RWPE1 (cell line): Measurements from ENCODE around the gene EHD4.

ENCODE experiments used
- CTCF ChIA-PET: fragments of 350-600 bp; sonication (Branson Sonifier 250); formaldehyde crosslinking; extraction: SDS; loops from one replicate; lab custom pipeline; 2021; lab: Yijun Ruan, JAX
- POLR2A ChIA-PET: fragments of 400-600 bp; formaldehyde crosslinking; extraction: SDS; loops from one replicate; lab custom pipeline; 2020; ENCODE audit warnings: antibody characterized with exemption; ENCODE audit not compliant: low non-redundant PET; lab: Yijun Ruan, JAX
- DNase-seq: peaks from one replicate; pipeline ENCODE4 v3.0.0; 2012; ENCODE audit warnings: low spot score
- H3K27ac ChIP-seq: fragments of 450-650 bp; 2 replicates; pipeline ENCODE4 v1.5.1; 2017
- TF ChIP-seq, protein P1 (sequence below): fragments of 450-650 bp; conservative IDR thresholded peaks from 2 replicates; pipeline ENCODE4 v1.5.1; 2017; ENCODE audit warnings: low read depth, mild to moderate bottlenecking

Gene EHD4

DNA sequence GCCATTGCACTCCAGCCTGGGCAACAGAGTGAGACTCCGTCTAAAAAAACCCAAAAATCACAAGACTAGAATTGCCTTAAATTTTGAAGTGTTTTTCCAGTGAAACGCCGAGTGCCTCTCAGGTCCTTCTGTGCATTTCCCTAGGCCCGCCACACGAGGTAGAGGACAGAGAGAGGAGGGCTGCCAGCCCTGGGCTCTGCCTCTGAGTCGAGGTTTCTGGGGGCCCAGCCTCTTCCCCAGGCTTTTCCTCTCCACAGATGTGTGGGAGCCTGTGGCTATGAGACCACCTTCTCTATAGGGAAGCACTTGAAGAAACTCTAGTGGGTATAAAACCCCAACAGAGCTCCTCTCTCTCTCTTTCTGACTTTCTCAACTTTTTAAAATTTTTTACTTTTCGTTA is 10.9 kb upstream of the EHD4 start:
- no peak for DNase-seq
- H3K27ac ChIP-seq: no peak overlapping the region
- TF ChIP-seq, protein P1, sequence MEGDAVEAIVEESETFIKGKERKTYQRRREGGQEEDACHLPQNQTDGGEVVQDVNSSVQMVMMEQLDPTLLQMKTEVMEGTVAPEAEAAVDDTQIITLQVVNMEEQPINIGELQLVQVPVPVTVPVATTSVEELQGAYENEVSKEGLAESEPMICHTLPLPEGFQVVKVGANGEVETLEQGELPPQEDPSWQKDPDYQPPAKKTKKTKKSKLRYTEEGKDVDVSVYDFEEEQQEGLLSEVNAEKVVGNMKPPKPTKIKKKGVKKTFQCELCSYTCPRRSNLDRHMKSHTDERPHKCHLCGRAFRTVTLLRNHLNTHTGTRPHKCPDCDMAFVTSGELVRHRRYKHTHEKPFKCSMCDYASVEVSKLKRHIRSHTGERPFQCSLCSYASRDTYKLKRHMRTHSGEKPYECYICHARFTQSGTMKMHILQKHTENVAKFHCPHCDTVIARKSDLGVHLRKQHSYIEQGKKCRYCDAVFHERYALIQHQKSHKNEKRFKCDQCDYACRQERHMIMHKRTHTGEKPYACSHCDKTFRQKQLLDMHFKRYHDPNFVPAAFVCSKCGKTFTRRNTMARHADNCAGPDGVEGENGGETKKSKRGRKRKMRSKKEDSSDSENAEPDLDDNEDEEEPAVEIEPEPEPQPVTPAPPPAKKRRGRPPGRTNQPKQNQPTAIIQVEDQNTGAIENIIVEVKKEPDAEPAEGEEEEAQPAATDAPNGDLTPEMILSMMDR: no peak
- CTCF ChIA-PET: interaction anchor here (0.7 to 1.1 kb wide), 3 partner anchors 11 to 154 kb away, joined by 3 read pairs; partner anchors contain the start of gene EHD4
- POLR2A ChIA-PET: no interaction called here

DNA sequence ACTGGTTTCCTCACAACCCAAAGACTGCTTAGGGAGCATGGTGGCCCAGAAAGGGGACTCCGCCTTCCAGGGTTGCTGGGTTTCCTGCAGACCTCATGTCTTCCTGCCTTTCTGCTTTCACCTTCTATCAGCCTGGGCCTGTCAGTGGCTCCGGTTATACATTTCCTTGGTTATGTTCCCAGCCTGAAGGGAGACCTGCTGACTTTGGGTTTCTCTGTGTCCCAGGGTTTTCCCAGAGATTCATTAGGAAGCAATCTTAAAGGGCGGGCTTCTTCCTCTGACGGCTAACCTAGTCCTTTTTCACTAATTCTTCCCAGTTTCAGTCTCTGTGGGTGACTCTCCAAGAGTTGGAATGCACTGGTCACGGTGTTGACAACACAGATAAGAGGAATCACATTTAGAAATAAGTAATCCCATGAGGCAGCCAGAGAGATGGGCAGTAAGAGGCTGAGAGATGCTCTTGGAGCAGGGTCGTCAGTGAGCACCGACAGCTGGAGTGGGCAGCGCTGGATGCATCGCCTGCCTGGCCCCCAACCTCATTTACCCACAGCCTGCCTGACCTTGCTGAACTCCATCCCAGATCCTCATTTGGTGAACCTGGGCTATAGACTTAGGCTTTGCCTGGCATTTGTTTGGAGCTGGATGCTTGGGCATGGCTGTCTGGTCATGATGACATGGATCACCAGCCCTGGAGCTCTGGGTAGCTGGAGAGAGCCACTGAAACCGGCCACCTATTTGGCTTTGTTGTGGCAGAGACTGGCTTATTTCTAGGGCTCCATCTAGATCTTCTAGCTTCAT is 10.0 kb upstream of the EHD4 start:
- ChIA-PET CTCF (interaction anchor here (0.6 to 1.0 kb wide), 4 partner anchors 10 to 155 kb away, joined by 3 read pairs; partner anchors contain the start of gene EHD4), POLR2A (no interaction called here)
- no peak for DNase-seq
- H3K27ac ChIP-seq: no peak overlapping the region
- TF ChIP-seq, protein P1: no peak

DNA sequence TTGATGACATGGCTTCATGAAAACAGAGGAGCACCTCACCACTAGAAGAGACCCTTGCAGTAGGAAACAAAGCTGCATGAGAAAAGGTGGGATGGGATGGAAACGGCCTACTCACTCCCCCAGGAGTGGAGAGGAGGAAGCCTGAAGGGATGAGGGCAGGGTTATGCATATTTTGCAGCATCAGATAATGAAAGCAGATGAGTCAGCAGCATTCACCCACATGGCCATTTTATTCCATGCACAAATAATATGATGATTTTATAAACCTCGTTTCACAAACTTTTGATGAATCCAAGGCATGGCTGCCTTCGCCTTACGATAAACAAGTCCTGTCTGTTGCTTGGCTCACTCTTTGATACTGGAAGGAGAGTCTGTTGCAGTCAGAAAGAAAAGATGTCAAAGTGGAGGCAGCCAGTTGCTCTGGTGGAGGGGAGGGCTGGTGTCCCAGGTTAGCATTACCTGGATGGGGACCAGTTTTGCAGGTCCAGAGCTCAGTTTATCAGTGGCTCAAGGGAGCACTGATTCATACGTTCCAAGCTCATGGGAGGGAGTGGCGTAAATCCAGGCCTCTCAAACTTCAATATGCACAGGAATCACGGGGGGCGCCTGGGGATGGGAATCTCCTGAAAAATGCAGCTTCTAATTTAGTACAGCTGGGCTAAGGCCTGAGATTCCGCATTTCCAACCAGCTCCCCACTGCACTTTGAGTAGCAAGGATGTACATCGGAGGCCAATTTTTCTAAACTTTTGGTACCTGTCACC is 9.2 kb upstream of the EHD4 start:
- ChIA-PET CTCF (interaction anchor here (0.6 to 1.0 kb wide), 2 partner anchors 103 to 156 kb away, joined by 3 read pairs; no protein-coding TSS in a partner anchor), POLR2A (no interaction called here)
- TF ChIP-seq, protein P1: no peak
- no peak for DNase-seq
- H3K27ac ChIP-seq: no peak overlapping the region

DNA sequence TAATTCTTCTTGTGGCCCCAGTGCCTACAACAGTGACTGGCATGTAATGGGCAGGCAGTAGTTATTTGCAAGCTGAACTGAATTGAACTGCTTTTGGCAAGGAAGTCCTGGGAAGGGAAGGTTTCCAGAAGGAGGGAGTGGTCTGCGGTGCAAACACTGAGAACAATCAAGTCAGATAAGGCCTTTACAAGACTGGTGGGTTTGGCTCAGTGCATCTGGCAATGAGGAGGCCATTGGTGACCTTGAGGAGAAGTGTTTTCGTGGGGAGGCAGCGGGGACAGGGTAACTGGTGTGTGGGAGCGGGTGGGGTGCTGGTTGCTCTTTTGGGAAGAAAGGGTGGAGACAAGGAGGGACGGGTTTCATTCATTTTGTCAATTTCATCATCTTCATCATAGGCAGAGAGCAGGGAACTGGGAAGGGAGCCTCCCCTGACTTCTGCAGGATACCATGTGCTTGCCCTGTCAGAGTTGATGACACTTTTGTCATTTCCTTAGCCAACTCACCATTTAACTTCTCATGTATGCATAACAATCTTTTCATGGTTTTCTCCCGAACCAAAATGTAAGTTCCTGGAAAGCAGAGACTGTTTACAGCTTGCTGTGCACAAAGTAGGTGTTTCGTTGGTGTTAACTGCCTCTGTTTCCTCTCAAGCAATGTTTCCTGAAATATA is 8.4 kb upstream of the EHD4 start:
- ChIA-PET POLR2A (no interaction called here), CTCF (interaction anchor here (3.0 kb wide), 1 partner anchor 8 kb away, joined by 13 read pairs; no protein-coding TSS in a partner anchor)
- TF ChIP-seq, protein P1: no peak
- no peak overlapping the region for H3K27ac ChIP-seq
- no peak for DNase-seq

DNA sequence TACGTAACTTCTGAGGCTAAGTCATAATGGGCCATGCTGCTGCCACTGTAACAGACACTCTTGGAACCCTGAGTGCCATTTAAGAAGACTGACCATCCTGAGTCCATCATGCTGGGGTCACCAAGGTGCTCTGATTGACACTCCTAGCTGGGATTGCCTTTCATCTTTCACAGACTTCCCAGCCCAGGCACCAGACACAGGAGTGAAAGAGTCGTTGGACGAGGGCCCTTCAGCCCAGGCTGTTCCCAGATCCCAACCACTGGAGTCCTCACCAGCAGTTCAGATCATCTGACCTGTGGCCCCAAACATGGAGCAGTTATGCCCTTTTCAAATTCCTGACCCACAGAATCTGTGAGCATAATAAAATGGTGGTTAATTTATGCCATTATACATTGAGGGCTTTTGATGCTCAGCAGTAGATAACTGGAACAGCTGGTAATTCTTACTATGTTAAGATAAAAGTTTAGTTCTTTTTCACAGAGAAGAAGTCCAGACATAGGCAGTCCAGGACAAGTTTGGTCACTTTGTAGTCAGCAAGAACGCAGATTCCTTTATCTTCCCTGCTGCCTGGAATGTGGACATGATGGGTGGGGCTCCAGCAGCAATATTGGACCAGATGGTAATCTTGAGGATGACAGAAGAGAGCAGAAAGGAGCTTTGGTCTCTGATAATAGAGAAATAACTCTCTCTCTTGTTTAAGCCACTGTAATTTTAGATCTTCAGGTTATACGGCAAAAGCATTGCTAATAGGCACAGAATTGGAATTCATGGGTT is 7.3 kb upstream of the EHD4 start:
- DNase-seq: no peak
- TF ChIP-seq, protein P1: no peak
- ChIA-PET POLR2A (no interaction called here), CTCF (interaction anchor here (0.6 to 3.0 kb wide), 3 partner anchors 9 to 207 kb away, joined by 3 to 13 read pairs (median 4); no protein-coding TSS in a partner anchor)
- no peak overlapping the region for H3K27ac ChIP-seq
